HEK293 (cell line): ENCODE results near the gene POGZ.

Source experiments
- CTCF ChIP-seq: fragments of 450-650 bp; formaldehyde crosslinking; IDR thresholded peaks from 2 replicates; pipeline ENCODE4 v1.5.1; 2016; ENCODE audit warnings: missing biosample characterization, missing genetic modification characterization
- KLF10 ChIP-seq: fragments of 450-650 bp; IDR thresholded peaks from 2 replicates; pipeline ENCODE4 v1.5.1; 2018; ENCODE audit warnings: missing biosample characterization, mild to moderate bottlenecking, missing genetic modification characterization
- TCF7L2 ChIP-seq: IDR thresholded peaks from 2 replicates; pipeline ENCODE4 v1.6.1; 2011; ENCODE audit warnings: low read depth, mild to moderate bottlenecking, inconsistent platforms, low read length, moderate library complexity, borderline replicate concordance
- YY1 ChIP-seq: fragments of 450-650 bp; formaldehyde crosslinking; IDR thresholded peaks from 2 replicates; pipeline ENCODE4 v1.5.1; 2018; ENCODE audit warnings: missing biosample characterization, missing genetic modification characterization
- ZBTB26 ChIP-seq: fragments of 450-650 bp; formaldehyde crosslinking; optimal IDR thresholded peaks from 2 replicates; pipeline ENCODE3; 2016; ENCODE audit warnings: missing biosample characterization, mild to moderate bottlenecking, missing genetic modification characterization
- ZNF580 ChIP-seq: fragments of 450-650 bp; formaldehyde crosslinking; IDR thresholded peaks from 2 replicates; pipeline ENCODE4 v1.5.1; 2016; ENCODE audit warnings: missing biosample characterization, missing genetic modification characterization
- ZNF747 ChIP-seq: fragments of 450-650 bp; formaldehyde crosslinking; IDR thresholded peaks from 2 replicates; pipeline ENCODE4 v1.5.1; 2016; ENCODE audit warnings: missing biosample characterization, missing genetic modification characterization
- ZSCAN16 ChIP-seq: fragments of 450-650 bp; formaldehyde crosslinking; IDR thresholded peaks from 2 replicates; pipeline ENCODE4 v1.5.1; 2016; ENCODE audit warnings: missing biosample characterization, missing genetic modification characterization
- TF ChIP-seq, protein P1 (sequence below): fragments of 450-650 bp; formaldehyde crosslinking; IDR thresholded peaks from 2 replicates; pipeline ENCODE4 v1.5.1; 2017; ENCODE audit warnings: missing biosample characterization, missing genetic modification characterization

DNA sequence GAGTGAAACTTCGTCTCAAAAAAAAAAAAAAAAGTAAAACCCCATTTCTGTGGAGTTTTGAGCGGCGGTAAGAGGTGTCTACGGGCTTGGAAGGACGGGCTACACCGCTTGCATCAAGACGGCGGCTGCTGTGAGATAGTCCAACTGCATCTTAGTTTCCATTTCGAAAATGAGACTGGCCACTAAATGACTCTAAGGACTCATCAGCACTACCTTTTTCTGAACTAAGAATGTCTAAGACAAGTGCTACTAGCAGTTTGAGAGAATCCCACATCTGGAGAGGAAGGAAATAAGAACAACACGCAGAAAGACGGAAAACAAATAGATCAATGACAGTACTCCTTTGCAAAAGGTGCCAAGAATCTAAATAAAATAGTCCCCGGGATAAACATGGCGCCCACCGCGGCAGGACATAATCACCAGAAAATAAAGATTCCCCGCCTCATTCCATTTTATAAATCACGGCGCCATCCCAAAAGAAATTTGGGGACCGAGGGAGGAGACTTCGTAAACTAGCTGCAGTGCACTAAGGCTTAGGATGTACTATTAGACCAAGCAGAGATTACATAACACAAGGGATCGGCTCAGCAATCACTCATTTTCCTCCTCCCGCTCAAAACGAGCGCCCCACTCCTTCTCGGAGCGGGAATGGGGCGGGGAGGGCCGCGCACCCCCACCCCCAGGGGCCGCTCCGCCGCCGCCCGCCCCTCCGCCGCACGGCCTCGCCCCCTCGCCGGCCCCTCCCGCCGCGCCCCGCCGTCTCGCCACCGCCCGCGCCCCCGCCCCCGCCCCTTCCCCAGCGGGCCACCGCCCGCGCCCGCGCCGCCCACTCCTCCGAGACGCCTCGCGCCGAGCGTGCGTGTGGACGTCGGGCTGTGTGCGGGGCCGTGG lies 1.1 kb downstream of the POGZ start:
- TF ChIP-seq CTCF, result no peak
- TF ChIP-seq, protein P1, sequence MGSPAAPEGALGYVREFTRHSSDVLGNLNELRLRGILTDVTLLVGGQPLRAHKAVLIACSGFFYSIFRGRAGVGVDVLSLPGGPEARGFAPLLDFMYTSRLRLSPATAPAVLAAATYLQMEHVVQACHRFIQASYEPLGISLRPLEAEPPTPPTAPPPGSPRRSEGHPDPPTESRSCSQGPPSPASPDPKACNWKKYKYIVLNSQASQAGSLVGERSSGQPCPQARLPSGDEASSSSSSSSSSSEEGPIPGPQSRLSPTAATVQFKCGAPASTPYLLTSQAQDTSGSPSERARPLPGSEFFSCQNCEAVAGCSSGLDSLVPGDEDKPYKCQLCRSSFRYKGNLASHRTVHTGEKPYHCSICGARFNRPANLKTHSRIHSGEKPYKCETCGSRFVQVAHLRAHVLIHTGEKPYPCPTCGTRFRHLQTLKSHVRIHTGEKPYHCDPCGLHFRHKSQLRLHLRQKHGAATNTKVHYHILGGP (tag by site-specific recombination), result no peak
- peak; percentile 78 for TF ChIP-seq KLF10 (tag by site-specific recombination)
- peak; percentile 43; the same call in 1 of the 2 replicates for TF ChIP-seq ZNF580 (tag by site-specific recombination)
- peak; percentile 97 for TF ChIP-seq YY1 (tag by site-specific recombination)
- no peak for TF ChIP-seq TCF7L2
- peak; percentile 49 for TF ChIP-seq ZBTB26 (tag by site-specific recombination)
- TF ChIP-seq ZNF747 (tag by site-specific recombination), result no peak
- no peak for TF ChIP-seq ZSCAN16
